SH-SY5Y (cell line): ENCODE data around the gene TRPC4AP.

Source experiments
- GATA2 ChIP-seq: IDR thresholded peaks from 2 replicates; pipeline ENCODE4 v1.6.1; 2011; ENCODE audit warnings: mild to moderate bottlenecking, low read depth, low read length
- GATA3 ChIP-seq: IDR thresholded peaks from 2 replicates; pipeline ENCODE4 v1.6.1; 2011; ENCODE audit warnings: low read depth, mild to moderate bottlenecking, low read length, moderate library complexity

DNA sequence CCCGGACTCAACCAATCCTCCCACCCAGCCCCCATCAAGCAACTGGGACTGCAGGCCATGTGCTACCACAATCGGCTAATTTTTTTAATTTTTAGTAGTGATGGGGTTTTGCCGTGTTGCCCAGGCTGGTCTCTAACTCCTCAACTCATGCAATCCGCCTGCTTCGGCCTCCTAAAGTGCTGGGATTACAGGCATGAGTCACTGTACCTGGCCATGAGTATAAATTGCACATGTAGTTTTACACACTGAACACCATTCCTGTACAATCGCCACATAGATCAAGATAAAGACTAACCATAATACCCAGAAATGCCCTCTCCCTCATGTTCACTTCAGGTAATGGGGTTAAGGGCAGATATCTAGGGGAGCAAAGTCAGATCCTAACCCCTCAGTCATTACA, 26.4 kb downstream of the TRPC4AP start:
- no peak for TF ChIP-seq GATA2
- no peak for TF ChIP-seq GATA3
